B cell (primary cell): Measurements from ENCODE around the gene CASKIN2.

Source experiments
- EZH2 ChIP-seq: IDR thresholded peaks from 2 replicates; pipeline ENCODE4 v1.6.1; 2012; ENCODE audit warnings: borderline replicate concordance, low read depth, mild to moderate bottlenecking, moderate library complexity, low read length; ENCODE audit not compliant: insufficient read depth, poor library complexity, severe bottlenecking
- TF ChIP-seq, protein P1 (sequence below): fragments of 200-600 bp; IDR thresholded peaks from one replicate; pipeline ENCODE4 v1.8.0; 2022; ENCODE audit warnings: antibody characterized with exemption, mild to moderate bottlenecking

DNA sequence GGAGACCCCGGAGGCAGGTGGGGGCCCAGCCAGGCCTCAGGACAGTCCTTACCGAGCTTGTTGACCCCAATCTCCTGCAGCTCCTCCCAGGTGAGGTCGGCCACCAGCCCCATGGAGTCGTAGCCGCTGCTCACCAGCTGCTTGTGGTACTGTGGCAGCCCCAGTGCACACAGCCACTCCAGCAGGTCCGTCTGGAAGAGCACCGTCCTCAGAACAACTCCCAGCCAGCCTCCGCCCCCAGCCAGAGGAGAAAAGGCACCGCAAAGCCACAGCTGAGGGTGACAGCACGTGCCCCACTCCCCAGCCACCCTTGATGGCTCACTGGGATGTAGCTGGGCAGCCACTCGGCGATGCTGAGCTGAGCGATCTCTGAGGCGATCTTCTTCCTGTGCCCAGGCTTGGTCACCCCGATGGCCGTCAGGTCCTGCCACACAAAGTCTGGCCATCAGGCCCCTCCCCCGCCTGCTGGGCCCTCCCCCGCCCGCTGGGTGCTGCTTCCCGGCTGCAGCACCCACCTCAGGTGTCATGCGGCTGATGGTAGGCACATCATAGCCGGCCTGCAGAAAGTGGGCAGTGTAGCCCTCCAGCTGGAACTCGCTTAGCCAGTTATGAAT, 11.9 kb downstream of the CASKIN2 start:
- TF ChIP-seq, protein P1, sequence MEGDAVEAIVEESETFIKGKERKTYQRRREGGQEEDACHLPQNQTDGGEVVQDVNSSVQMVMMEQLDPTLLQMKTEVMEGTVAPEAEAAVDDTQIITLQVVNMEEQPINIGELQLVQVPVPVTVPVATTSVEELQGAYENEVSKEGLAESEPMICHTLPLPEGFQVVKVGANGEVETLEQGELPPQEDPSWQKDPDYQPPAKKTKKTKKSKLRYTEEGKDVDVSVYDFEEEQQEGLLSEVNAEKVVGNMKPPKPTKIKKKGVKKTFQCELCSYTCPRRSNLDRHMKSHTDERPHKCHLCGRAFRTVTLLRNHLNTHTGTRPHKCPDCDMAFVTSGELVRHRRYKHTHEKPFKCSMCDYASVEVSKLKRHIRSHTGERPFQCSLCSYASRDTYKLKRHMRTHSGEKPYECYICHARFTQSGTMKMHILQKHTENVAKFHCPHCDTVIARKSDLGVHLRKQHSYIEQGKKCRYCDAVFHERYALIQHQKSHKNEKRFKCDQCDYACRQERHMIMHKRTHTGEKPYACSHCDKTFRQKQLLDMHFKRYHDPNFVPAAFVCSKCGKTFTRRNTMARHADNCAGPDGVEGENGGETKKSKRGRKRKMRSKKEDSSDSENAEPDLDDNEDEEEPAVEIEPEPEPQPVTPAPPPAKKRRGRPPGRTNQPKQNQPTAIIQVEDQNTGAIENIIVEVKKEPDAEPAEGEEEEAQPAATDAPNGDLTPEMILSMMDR, result no peak
- TF ChIP-seq EZH2, result no peak
